SK-N-MC (cell line): ENCODE data around the gene FUT3.
"Not testable (repeated sequence)": the region's sequence is repeated elsewhere in the genome, so short reads cannot be mapped to it uniquely, and the experiment has no call there.

Experiments
- DNase-seq: peaks from one replicate; pipeline ENCODE4 v3.0.0-alpha.2; 2011; ENCODE audit warnings: low read depth, low spot score
- H3K27ac ChIP-seq: fragments of 200-600 bp; sonication (generic); 2 replicates; pipeline ENCODE4 v1.5.1; 2016; ENCODE audit warnings: mixed run types
- H3K36me3 ChIP-seq: fragments of 200-600 bp; sonication (generic); 2 replicates; pipeline ENCODE4 v1.6.1; 2017; ENCODE audit warnings: antibody characterized with exemption, low read length, mixed read lengths; ENCODE audit not compliant: insufficient read depth
- H3K4me3 ChIP-seq: fragments of 200-600 bp; sonication (generic); 2 replicates; pipeline ENCODE4 v1.5.1; 2016
- H3K9ac ChIP-seq: fragments of 200-600 bp; sonication (generic); 2 replicates; pipeline ENCODE4 v1.8.0; 2017; ENCODE audit warnings: mixed run types, mixed read lengths; ENCODE audit not compliant: insufficient read length
- H3K9me3 ChIP-seq: fragments of 200-600 bp; sonication (generic); 2 replicates; pipeline ENCODE4 v1.6.1; 2017; ENCODE audit warnings: low read depth, mild to moderate bottlenecking, antibody characterized with exemption, low read length, moderate library complexity, mixed read lengths
- EZH2 ChIP-seq: fragments of 200-600 bp; sonication (generic); IDR thresholded peaks from one replicate; pipeline ENCODE4 v1.6.1; 2017; ENCODE audit warnings: antibody characterized with exemption
- FOXP2 ChIP-seq: optimal IDR thresholded peaks from 2 replicates; pipeline ENCODE3; 2011; ENCODE audit warnings: mild to moderate bottlenecking, moderate library complexity; ENCODE audit not compliant: insufficient read depth; ENCODE audit errors: extremely low read length, control extremely low read depth
- POLR2AphosphoS5 ChIP-seq: IDR thresholded peaks from 2 replicates; pipeline ENCODE4 v1.6.1; 2012; ENCODE audit warnings: mild to moderate bottlenecking, low read depth, low read length, borderline replicate concordance

FUT3 gene

GRCh38 chr19:5893907-5894703 is 42.9 kb upstream of the FUT3 start:
- no peak overlapping the region for H3K27ac ChIP-seq
- H3K9me3 ChIP-seq, result no peaks in the 10 kb centered on the region
- no peak overlapping the region for H3K4me3 ChIP-seq
- TF ChIP-seq POLR2AphosphoS5, result no peak
- TF ChIP-seq FOXP2, result no peak
- TF ChIP-seq EZH2, result no peak
- peaks cover 3% of the 10 kb centered on the region; the same call in 1 of the 2 replicates for H3K36me3 ChIP-seq
- no peak for DNase-seq
- no peak overlapping the region for H3K9ac ChIP-seq

DNA sequence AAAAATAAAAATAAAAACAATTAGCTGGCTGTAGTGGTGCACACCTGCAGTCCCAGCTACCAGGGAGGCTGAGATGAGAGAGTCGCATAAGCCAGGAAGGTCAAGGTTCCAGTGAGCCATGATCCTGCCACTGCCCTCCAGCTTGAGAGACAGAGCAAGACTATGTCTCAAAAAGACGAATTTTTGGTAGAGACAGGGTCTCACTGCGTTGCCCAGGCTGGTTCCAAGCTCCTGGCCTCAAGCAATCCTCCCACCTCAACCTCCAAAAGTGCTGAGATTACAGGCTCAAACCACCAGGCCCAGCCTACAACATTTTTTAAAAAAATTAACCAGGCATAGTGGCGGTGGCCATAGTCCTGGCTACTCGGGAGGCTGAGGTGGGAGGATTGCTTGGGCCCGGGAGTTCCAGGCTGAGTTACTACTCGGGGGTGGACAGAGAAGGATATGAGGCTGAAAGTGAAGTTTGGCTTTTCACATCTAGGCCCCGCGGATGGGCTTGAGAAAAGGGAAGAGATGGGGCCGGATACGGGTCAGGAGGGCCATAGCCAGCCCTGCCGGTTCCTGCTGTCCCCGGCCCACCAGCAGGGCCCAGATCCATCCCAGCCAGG is 42.2 kb upstream of the FUT3 start:
- no peak for DNase-seq
- H3K9me3 ChIP-seq, result no peaks in the 10 kb centered on the region
- no peak for TF ChIP-seq EZH2
- TF ChIP-seq POLR2AphosphoS5, result peak; percentile 32; the same call in 1 of the 2 replicates
- H3K27ac ChIP-seq, result no peak overlapping the region
- peaks cover 3% of the 10 kb centered on the region; the same call in 1 of the 2 replicates for H3K36me3 ChIP-seq
- no peak overlapping the region for H3K4me3 ChIP-seq
- no peak overlapping the region for H3K9ac ChIP-seq

GRCh38 chr19:5892772-5893275 is 41.6 kb upstream of the FUT3 start:
- H3K9me3 ChIP-seq, result no peaks in the 10 kb centered on the region
- peaks cover 3% of the 10 kb centered on the region; the same call in 1 of the 2 replicates for H3K36me3 ChIP-seq
- no peak overlapping the region for H3K4me3 ChIP-seq
- TF ChIP-seq POLR2AphosphoS5 (no peak), FOXP2 (no peak), EZH2 (no peak)
- H3K27ac ChIP-seq, result no peak overlapping the region
- no peak overlapping the region for H3K9ac ChIP-seq
- DNase-seq, result no peak

GRCh38 chr19:5891938-5892771 is 40.9 kb upstream of the FUT3 start:
- peaks cover 3% of the 10 kb centered on the region; the same call in 1 of the 2 replicates for H3K36me3 ChIP-seq

GRCh38 chr19:5891572-5891937 is 40.3 kb upstream of the FUT3 start:
- no peak for DNase-seq
- TF ChIP-seq EZH2, result no peak
- TF ChIP-seq POLR2AphosphoS5, result no peak
- no peak for TF ChIP-seq FOXP2
- no peak overlapping the region for H3K9ac ChIP-seq

More at GRCh38 chr19:5891938-5892771, 40.9 kb upstream of the FUT3 start:
- no peak overlapping the region for H3K27ac ChIP-seq
- no peak for DNase-seq
- no peak overlapping the region for H3K9ac ChIP-seq
- no peaks in the 10 kb centered on the region for H3K9me3 ChIP-seq
- no peak overlapping the region for H3K4me3 ChIP-seq
- TF ChIP-seq EZH2 (no peak), FOXP2 (no peak), POLR2AphosphoS5 (no peak)

GRCh38 chr19:5890099-5890498 is 38.9 kb upstream of the FUT3 start:
- TF ChIP-seq EZH2 (no peak), POLR2AphosphoS5 (no peak), FOXP2 (no peak)
- DNase-seq, result no peak
- Histone ChIP-seq H3K4me3 (no peak overlapping the region), H3K36me3 (no peaks in the 10 kb centered on the region; the same call in 1 of the 2 replicates), H3K27ac (no peak overlapping the region), H3K9me3 (no peaks in the 10 kb centered on the region), H3K9ac (no peak overlapping the region)

More at GRCh38 chr19:5891572-5891937, 40.3 kb upstream of the FUT3 start:
- no peak overlapping the region for H3K4me3 ChIP-seq
- H3K27ac ChIP-seq, result no peak overlapping the region
- no peaks in the 10 kb centered on the region for H3K9me3 ChIP-seq
- no peaks in the 10 kb centered on the region; the same call in 1 of the 2 replicates for H3K36me3 ChIP-seq

DNA sequence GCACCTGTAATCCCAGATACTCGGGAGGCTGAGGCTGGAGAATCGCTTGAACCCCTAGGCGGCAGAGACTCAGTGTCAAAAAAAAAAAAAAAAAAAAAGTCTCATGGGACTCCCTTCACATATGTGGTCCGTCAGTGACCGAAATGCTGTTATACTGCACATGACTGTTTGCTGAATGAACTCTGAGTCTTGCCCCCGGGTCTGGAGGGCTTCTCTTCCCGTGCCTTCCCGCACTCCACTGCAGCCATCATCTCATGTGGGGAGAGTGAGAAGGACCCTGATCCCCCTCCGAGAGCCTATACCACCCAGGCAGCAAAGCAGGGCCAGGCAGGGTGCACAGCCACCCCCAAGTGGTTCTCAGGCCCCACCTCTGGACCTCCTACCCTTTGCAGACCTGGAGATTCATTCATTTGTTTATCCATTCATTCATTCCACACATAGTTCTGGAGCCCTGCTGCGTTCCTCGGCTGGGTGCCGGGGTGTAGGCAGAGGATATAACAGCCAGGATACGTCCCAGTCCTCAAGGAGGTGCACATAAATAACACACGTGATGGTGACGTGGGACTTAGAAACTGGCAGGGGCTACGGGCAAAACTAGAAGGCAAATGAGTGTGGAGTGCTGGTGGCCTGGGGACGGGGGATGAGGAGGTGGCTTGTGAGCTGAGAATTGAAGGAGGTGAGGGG is 38.2 kb upstream of the FUT3 start:
- no peak for DNase-seq
- Histone ChIP-seq H3K9me3 (no peaks in the 10 kb centered on the region), H3K36me3 (no peaks in the 10 kb centered on the region), H3K9ac (no peak overlapping the region), H3K27ac (no peak overlapping the region), H3K4me3 (no peak overlapping the region)
- no peak for TF ChIP-seq POLR2AphosphoS5
- TF ChIP-seq EZH2, result no peak
- TF ChIP-seq FOXP2, result no peak

DNA sequence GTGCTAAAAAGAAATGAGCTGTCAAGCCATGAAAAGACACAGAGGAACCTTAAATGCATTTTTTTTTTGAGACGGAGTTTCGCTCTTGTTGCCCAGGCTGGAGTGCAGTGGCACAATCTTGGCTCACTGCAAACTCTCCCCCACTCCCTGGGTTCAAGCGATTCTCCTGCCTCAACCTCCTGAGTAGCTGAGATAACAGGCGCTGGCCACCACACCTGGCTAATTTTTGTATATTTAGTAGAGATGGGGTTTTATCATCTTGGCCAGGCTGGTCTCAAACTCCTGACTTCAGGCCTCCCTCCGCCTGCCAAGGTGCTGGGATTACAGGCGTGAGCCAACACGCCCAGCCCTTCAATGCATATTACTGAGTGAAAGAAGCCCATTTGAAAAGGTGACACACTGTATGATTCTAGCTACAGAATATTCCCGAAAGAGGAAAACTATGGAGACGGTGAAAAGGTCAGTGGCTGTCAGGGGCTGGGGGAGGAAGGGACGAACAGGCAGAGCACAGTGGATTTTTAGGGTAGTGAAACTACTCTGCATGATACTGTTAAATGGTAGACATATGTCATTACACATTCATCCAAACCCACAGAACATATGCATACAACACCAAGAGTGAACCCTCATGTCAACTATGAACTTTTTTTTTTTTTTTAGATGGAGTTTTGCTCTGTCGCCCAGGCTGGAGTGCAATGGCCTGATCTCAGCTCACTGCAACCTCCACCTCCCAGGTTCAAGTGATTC is 33.0 kb upstream of the FUT3 start:
- not testable (repeated sequence) for H3K36me3 ChIP-seq, H3K9ac ChIP-seq, H3K4me3 ChIP-seq, H3K9me3 ChIP-seq, H3K27ac ChIP-seq, DNase-seq

- H3K9me3 ChIP-seq, H3K27ac ChIP-seq, H3K36me3 ChIP-seq, H3K4me3 ChIP-seq, DNase-seq, H3K9ac ChIP-seq: not testable (repeated sequence)
Measured at GRCh38 chr19:5883157-5883873, 32.1 kb upstream of the FUT3 start.
